Measurements from ENCODE around the gene SLC27A3. TPM values are rescaled to one million over a fixed set of nuclear protein-coding genes. Genes with fewer than 3 reads are reported as not detected.
A peak's percentile ranks its signal among the peaks of the same experiment; 100 is the strongest.

Gene SLC27A3
- total RNA-seq, 4 donors from 2014 or later: 7.6 to 15.0 (median 11.2) TPM

DNA sequence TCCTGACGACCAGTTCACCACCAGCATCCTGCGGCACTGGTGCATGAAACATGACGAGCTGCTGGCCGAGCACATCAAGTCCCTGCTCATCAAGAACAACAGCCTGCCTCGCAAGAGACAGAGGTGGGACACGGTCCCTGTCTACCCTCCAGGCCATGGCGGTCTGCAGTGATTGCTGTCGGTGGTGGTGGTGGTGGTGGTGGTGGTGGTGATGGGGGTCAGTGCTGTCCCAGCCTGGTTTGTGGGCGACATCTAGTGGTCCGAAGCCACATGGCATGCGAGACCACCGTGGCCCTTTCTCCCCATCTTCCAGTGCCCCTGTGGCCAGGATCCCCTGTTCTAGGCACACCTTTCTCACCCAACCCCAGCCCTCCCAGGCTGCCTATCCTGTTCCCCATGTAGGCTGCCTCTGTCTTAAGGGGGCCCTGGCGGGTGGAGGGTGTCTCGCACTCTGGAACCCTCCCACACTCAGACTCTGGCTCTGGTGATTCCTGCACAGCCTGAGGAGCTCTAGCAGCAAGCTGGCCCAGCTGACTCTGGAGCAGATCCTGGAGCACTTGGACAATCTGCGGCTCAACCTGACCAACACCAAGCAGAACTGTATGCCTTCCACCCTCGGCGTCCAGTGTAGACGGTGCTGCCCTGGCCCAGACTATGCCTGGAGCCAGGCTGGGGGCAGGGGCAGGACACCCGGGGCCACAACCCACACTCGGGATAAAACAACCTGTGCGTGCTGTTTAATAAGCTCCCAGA is 3.2 kb upstream of the SLC27A3 start:
- H3K27me3 ChIP-seq: no peaks in the 10 kb centered on the region
- no peak for TF ChIP-seq POLR2A (IDR thresholded peaks at IDR 0.05)
- TF ChIP-seq, protein P1, sequence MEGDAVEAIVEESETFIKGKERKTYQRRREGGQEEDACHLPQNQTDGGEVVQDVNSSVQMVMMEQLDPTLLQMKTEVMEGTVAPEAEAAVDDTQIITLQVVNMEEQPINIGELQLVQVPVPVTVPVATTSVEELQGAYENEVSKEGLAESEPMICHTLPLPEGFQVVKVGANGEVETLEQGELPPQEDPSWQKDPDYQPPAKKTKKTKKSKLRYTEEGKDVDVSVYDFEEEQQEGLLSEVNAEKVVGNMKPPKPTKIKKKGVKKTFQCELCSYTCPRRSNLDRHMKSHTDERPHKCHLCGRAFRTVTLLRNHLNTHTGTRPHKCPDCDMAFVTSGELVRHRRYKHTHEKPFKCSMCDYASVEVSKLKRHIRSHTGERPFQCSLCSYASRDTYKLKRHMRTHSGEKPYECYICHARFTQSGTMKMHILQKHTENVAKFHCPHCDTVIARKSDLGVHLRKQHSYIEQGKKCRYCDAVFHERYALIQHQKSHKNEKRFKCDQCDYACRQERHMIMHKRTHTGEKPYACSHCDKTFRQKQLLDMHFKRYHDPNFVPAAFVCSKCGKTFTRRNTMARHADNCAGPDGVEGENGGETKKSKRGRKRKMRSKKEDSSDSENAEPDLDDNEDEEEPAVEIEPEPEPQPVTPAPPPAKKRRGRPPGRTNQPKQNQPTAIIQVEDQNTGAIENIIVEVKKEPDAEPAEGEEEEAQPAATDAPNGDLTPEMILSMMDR (IDR thresholded peaks at IDR 0.05): peak in 5 of 6 experiments; percentile 3 to 30 (median 12)
- H3K27ac ChIP-seq: peak overlapping the region in 2 of 4 donors; percentile 38 to 57
- no peak for DNase-seq
- peaks cover 15 to 67% (median 32%) of the 10 kb centered on the region in 3 donors for H3K36me3 ChIP-seq
- H3K4me1 ChIP-seq: peaks cover 21 to 68% (median 46%) of the 10 kb centered on the region in 3 donors
- no peak overlapping the region for H3K4me3 ChIP-seq
- intact Hi-C loops (cut with DNase I): no loop called here
- no peaks in the 10 kb centered on the region for H3K9me3 ChIP-seq
- 60 to 73% methylated on average over 6 to 15 of the region's 21 CpGs for WGBS, 2 donors

GRCh38 chr1:153773096-153773921 is 1.9 kb upstream of the SLC27A3 start:
- no peak for TF ChIP-seq POLR2A (IDR thresholded peaks at IDR 0.05)
- TF ChIP-seq, protein P1 (IDR thresholded peaks at IDR 0.05): no peak
- peaks cover 25 to 81% (median 55%) of the 10 kb centered on the region in 3 donors for H3K4me1 ChIP-seq
- intact Hi-C loops (cut with DNase I): no loop called here
- 61 to 68% methylated on average over 8 to 10 of the region's 12 CpGs for WGBS, 2 donors
- peak overlapping the region; percentile 19 to 92 (median 77) for H3K27ac ChIP-seq
- no peaks in the 10 kb centered on the region for H3K27me3 ChIP-seq
- DNase-seq: no peak
- peaks cover 8 to 61% (median 27%) of the 10 kb centered on the region in 3 donors for H3K36me3 ChIP-seq
- no peak overlapping the region for H3K4me3 ChIP-seq
- H3K9me3 ChIP-seq: no peaks in the 10 kb centered on the region

DNA sequence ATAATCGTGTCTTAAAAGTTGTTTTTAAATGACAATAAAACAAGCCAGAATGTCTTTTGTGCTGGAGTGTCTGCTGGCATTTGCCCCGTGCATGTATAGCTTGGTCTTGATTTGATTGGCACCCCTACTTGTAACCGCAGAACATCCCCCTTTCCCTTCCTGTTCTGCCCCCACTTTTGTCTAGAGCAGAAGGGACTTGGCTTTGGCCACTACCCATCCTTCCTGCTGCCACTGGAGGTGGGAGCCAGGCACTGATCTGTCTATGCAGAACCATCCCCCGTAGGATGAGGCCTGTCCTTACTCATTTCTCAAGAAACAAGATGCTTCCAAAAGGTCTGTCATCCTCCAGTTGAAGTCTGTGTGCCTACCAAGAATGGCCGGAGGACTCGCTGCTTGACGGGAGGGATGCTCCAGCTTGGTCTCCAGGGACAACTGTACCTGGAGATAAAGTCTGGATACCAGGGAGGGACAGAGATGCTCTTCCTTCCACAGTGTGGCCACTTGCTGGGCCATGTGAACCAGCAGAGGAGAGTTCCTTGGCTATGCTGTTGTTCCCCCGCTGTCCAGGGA is 1.1 kb upstream of the SLC27A3 start:
- peak overlapping the region in 3 of 4 donors; percentile 82 to 93 (median 92) for H3K27ac ChIP-seq
- TF ChIP-seq, protein P1 (IDR thresholded peaks at IDR 0.05): no peak
- TF ChIP-seq POLR2A (IDR thresholded peaks at IDR 0.05): no peak
- no peaks in the 10 kb centered on the region for H3K9me3 ChIP-seq
- peaks cover 25 to 85% (median 55%) of the 10 kb centered on the region in 3 donors for H3K4me1 ChIP-seq
- no peaks in the 10 kb centered on the region for H3K27me3 ChIP-seq
- no peak for DNase-seq
- 47 to 50% methylated on average over 5 to 8 of the region's 8 CpGs for WGBS, 2 donors
- H3K36me3 ChIP-seq: peaks cover 8 to 61% (median 27%) of the 10 kb centered on the region in 3 donors
- intact Hi-C loops (cut with DNase I): no loop called here
- peak overlapping the region in 1 of 4 donors; percentile 75 for H3K4me3 ChIP-seq

DNA sequence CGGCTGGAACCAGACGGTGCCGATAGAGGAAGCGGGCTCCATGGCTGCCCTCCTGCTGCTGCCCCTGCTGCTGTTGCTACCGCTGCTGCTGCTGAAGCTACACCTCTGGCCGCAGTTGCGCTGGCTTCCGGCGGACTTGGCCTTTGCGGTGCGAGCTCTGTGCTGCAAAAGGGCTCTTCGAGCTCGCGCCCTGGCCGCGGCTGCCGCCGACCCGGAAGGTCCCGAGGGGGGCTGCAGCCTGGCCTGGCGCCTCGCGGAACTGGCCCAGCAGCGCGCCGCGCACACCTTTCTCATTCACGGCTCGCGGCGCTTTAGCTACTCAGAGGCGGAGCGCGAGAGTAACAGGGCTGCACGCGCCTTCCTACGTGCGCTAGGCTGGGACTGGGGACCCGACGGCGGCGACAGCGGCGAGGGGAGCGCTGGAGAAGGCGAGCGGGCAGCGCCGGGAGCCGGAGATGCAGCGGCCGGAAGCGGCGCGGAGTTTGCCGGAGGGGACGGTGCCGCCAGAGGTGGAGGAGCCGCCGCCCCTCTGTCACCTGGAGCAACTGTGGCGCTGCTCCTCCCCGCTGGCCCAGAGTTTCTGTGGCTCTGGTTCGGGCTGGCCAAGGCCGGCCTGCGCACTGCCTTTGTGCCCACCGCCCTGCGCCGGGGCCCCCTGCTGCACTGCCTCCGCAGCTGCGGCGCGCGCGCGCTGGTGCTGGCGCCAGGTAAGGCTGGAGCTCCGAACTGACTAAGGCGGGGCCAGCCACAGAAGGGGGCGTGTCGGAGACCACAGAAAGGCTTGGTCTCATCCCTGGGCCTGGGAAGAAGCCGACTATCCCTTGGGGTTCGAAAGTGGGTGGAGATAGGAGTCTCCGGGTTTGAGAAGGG is 486 bp downstream of the SLC27A3 start:
- H3K9me3 ChIP-seq: no peaks in the 10 kb centered on the region
- DNase-seq: no peak
- peaks cover 4 to 54% (median 21%) of the 10 kb centered on the region in 3 donors for H3K36me3 ChIP-seq
- no peaks in the 10 kb centered on the region for H3K27me3 ChIP-seq
- peaks cover 25 to 90% (median 54%) of the 10 kb centered on the region in 3 donors for H3K4me1 ChIP-seq
- 4% methylated on average over 22 of the region's 83 CpGs; no CpG with 5 or more reads in 1 of the 2 donors for WGBS, 2 donors
- TF ChIP-seq, protein P1 (IDR thresholded peaks at IDR 0.05): peak in 3 of 6 experiments; percentile 12 to 23 (median 20)
- peak in 1 of 4 donors; percentile 62 for TF ChIP-seq POLR2A (IDR thresholded peaks at IDR 0.05)
- H3K4me3 ChIP-seq: peak overlapping the region; percentile 52 to 82 (median 70)
- intact Hi-C loops (cut with DNase I): no loop called here
- H3K27ac ChIP-seq: peak overlapping the region; percentile 82 to 93 (median 90)

Measured in esophagus squamous epithelium (tissue), 5 donors.